Nephron (organoid): ENCODE measurements around the gene GMEB2.
A peak's percentile ranks its signal among the peaks of the same experiment; 100 is the strongest.

ENCODE experiments used
- H3K27ac Mint-ChIP-seq, 3 experiments: 2 replicates each; pipeline ENCODE4 v1.8.0; 2020; ENCODE audit warnings: mixed read lengths in 3 of 3, mild to moderate bottlenecking in 2 of 3, moderate library complexity in 1 of 3
- H3K27me3 Mint-ChIP-seq: 2 replicates; pipeline ENCODE4 v1.8.0; 2021; ENCODE audit warnings: low read depth, mild to moderate bottlenecking, moderate library complexity, mixed read lengths
- H3K36me3 Mint-ChIP-seq: 2 replicates; pipeline ENCODE4 v1.8.0; 2020; ENCODE audit warnings: low read depth, mixed read lengths
- H3K4me1 Mint-ChIP-seq: 2 replicates; pipeline ENCODE4 v1.8.0; 2020; ENCODE audit warnings: mixed read lengths
- H3K4me3 Mint-ChIP-seq, 3 experiments: 2 replicates each; pipeline ENCODE4 v1.8.0; 2020; ENCODE audit warnings: mild to moderate bottlenecking in 3 of 3, mixed read lengths in 3 of 3, moderate library complexity in 2 of 3
- H3K9me3 Mint-ChIP-seq: 2 replicates; pipeline ENCODE4 v1.8.0; 2020; ENCODE audit warnings: mixed read lengths
- TF ChIP-seq, protein P1 (sequence below), 3 experiments: fragments of 200-600 bp; sonication (generic); IDR thresholded peaks; one replicate each; pipeline ENCODE4 v1.5.0; 2021; ENCODE audit warnings: antibody characterized with exemption in 3 of 3; ENCODE audit not compliant: unreplicated experiment in 3 of 3

GMEB2 gene

DNA sequence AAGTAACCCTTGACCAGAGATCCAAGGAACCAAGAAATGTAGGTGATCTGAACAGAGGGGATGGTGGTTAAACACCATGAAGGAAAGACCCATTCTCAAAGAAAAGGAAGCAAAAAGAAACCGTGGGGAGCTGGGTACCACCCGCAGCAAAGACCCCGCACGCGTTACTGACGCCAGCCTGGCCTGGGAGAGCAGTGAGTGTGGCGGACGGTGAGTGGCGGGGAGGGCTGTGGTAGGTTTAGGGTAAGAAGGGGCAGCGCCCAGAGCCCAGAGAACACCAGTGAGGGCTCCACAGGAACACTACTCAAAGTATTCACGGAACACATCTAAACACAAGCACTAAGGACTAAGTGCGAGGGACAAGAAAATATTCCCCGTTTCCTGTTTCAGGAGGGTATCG lies 4.2 kb downstream of the GMEB2 start:
- Mint-ChIP-seq H3K4me3 (peak overlapping the region; percentile 9 to 60 (median 23)), H3K9me3 (no peaks in the 10 kb centered on the region), H3K27me3 (no peaks in the 10 kb centered on the region), H3K27ac (peak overlapping the region; percentile 40 to 45 (median 44)), H3K36me3 (peaks cover 23% of the 10 kb centered on the region), H3K4me1 (no peaks in the 10 kb centered on the region)
- TF ChIP-seq, protein P1, sequence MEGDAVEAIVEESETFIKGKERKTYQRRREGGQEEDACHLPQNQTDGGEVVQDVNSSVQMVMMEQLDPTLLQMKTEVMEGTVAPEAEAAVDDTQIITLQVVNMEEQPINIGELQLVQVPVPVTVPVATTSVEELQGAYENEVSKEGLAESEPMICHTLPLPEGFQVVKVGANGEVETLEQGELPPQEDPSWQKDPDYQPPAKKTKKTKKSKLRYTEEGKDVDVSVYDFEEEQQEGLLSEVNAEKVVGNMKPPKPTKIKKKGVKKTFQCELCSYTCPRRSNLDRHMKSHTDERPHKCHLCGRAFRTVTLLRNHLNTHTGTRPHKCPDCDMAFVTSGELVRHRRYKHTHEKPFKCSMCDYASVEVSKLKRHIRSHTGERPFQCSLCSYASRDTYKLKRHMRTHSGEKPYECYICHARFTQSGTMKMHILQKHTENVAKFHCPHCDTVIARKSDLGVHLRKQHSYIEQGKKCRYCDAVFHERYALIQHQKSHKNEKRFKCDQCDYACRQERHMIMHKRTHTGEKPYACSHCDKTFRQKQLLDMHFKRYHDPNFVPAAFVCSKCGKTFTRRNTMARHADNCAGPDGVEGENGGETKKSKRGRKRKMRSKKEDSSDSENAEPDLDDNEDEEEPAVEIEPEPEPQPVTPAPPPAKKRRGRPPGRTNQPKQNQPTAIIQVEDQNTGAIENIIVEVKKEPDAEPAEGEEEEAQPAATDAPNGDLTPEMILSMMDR (IDR thresholded peaks at IDR 0.05; ENCODE audit: unreplicated experiment in 3 of 3): no peak

DNA sequence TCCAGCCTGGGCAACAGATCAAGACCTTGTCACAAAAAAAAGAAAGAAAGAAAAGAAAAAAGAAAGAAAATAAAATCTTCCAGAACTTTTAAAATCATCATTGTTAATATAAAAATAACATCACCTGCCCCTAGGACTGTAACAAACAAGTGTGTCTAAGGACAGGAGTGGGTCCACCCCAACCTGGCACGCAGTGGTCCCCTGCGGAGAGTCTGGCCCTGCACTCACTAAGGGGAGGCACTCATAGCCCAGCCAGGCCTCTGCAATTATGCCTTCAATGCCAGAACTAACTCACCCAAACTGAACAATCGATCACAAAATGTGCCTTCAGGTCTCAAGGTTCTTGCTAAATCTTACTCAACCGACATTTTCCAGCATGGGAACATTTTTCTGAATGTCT lies 4.8 kb downstream of the GMEB2 start:
- TF ChIP-seq, protein P1 (IDR thresholded peaks at IDR 0.05; ENCODE audit: unreplicated experiment in 3 of 3): no peak
- Mint-ChIP-seq H3K27ac (peak overlapping the region in 1 of 3 experiments; percentile 40), H3K9me3 (no peaks in the 10 kb centered on the region), H3K4me1 (no peaks in the 10 kb centered on the region), H3K4me3 (peak overlapping the region in 1 of 3 experiments; percentile 60), H3K36me3 (peaks cover 26% of the 10 kb centered on the region), H3K27me3 (no peaks in the 10 kb centered on the region)

GRCh38 chr20:63620991-63621390 lies 5.9 kb downstream of the GMEB2 start:
- Mint-ChIP-seq H3K27me3 (no peaks in the 10 kb centered on the region), H3K9me3 (no peaks in the 10 kb centered on the region), H3K36me3 (peaks cover 37% of the 10 kb centered on the region), H3K4me1 (no peaks in the 10 kb centered on the region), H3K27ac (peak overlapping the region in 2 of 3 experiments; percentile 31 to 78), H3K4me3 (peak overlapping the region in 2 of 3 experiments; percentile 9 to 37)
- TF ChIP-seq, protein P1 (IDR thresholded peaks at IDR 0.05; ENCODE audit: unreplicated experiment in 3 of 3): no peak

DNA sequence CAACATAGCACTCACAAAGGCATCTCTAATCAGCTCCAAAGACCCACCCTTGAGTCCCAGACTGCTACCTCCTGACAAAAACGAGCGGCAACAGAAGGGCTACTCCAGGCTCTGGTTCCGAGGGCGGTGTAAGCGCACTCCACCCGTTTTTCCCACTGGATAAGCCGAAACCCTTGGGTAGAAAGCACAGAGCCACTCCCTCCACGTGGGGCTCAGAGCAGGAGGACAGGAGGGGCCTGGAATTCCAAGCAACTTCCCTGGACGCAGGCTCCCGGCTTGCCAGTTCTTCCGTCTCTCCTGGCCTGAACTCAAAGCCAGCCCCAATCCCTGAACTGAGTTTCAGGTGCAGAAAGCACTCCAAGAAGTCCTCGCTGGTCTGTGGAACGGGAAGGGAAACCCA lies 7.4 kb downstream of the GMEB2 start:
- H3K27ac Mint-ChIP-seq: peak overlapping the region in 1 of 3 experiments; percentile 49
- H3K9me3 Mint-ChIP-seq: no peaks in the 10 kb centered on the region
- no peaks in the 10 kb centered on the region for H3K4me1 Mint-ChIP-seq
- H3K4me3 Mint-ChIP-seq: no peak overlapping the region
- TF ChIP-seq, protein P1 (IDR thresholded peaks at IDR 0.05; ENCODE audit: unreplicated experiment in 3 of 3): no peak
- no peaks in the 10 kb centered on the region for H3K27me3 Mint-ChIP-seq
- H3K36me3 Mint-ChIP-seq: peaks cover 50% of the 10 kb centered on the region

DNA sequence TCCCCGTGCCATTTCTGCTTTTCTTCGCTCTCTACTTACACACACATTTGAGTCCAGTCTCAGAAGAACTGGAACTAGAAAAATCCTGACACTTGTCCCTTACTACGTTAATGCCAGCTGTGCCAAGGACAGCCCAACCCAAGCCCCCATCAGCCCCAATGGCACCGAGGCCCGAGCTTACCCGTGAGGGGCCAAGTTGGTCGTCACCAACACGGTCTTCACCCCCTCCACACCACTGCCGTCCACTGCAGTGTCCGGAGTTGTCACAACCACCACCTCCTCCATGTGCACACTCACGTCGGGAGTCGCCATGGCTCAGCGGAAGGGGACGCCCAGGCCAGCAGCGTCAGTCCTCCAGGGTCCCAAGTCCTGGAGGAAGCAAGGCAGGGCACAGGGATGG lies 7.8 kb downstream of the GMEB2 start:
- no peaks in the 10 kb centered on the region for H3K4me1 Mint-ChIP-seq
- TF ChIP-seq, protein P1 (IDR thresholded peaks at IDR 0.05; ENCODE audit: unreplicated experiment in 3 of 3): no peak
- H3K4me3 Mint-ChIP-seq: no peak overlapping the region
- H3K36me3 Mint-ChIP-seq: peaks cover 54% of the 10 kb centered on the region
- H3K9me3 Mint-ChIP-seq: no peaks in the 10 kb centered on the region
- H3K27ac Mint-ChIP-seq: peak overlapping the region in 1 of 3 experiments; percentile 49
- no peaks in the 10 kb centered on the region for H3K27me3 Mint-ChIP-seq

DNA sequence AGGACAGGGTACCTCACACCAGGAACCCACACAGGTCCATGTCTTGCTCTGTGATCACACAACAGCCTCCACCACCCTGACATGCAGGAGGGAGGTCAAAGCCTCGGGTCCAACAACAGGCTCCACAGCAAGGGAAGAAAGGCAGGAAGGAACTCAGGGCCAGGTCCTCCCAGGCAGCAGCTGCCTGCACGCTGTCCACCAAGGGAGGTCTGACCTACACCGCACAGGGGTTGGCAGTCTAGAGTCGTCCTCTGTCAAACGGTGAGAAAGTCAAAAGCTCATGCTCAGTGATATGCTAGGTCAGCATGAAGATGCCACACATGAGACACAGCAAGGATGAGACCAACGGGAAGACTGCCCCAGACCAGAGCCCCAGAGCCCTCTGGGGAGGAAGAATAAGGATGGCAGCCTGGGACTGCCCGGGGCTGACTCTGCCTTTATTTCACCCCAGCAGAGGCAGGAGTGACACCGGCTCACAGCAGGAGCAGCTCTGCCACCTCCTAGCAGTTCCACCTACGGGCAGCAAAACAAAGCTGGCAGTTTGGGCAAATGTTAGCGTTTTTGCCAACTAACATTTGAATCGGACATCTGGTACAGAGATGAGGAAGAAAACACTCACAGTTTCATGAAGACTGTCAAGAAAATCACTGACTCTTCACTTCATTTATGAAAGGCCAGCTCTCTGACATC lies 8.5 kb downstream of the GMEB2 start:
- Mint-ChIP-seq H3K27me3 (no peaks in the 10 kb centered on the region), H3K9me3 (peaks cover 2% of the 10 kb centered on the region), H3K4me1 (no peaks in the 10 kb centered on the region), H3K27ac (no peak overlapping the region), H3K4me3 (no peak overlapping the region), H3K36me3 (peaks cover 59% of the 10 kb centered on the region)
- TF ChIP-seq, protein P1 (IDR thresholded peaks at IDR 0.05; ENCODE audit: unreplicated experiment in 3 of 3): no peak
